Germinal center (tissue), 1 donor: ENCODE measurements around the gene ACSM6.
"Not testable (repeated sequence)": the region's sequence is repeated elsewhere in the genome, so short reads cannot be mapped to it uniquely, and the experiment has no call there.

Experiments
- DNase-seq: peaks from one replicate; pipeline ENCODE4 v3.0.0; 2012; ENCODE audit warnings: mixed read lengths, low spot score

Gene ACSM6

GRCh38 chr10:95193944-95194343 is at the start of gene ACSM6:
Gene ACSM6, plus strand, starts transcription at chr10:95194238. Its CDS starts 248 bp downstream, at chr10:95194486.
- no peak for DNase-seq

GRCh38 chr10:95168694-95169093 is 25.3 kb upstream of the ACSM6 start:
- no peak for DNase-seq

- DNase-seq = no peak
These were observed 24.5 kb upstream of the ACSM6 start for GRCh38 chr10:95169522-95169921.

GRCh38 chr10:95170790-95171189 is 23.2 kb upstream of the ACSM6 start:
- no peak for DNase-seq

GRCh38 chr10:95171336-95171735 is 22.7 kb upstream of the ACSM6 start:
- DNase-seq = no peak

- DNase-seq = no peak
These were observed 21.2 kb upstream of the ACSM6 start for GRCh38 chr10:95172851-95173250.

- no peak for DNase-seq
These were observed 17.9 kb upstream of the ACSM6 start for GRCh38 chr10:95176101-95176500.

- no peak for DNase-seq
These were observed 16.6 kb upstream of the ACSM6 start for GRCh38 chr10:95177429-95177828.

- no peak for DNase-seq
These were observed 15.8 kb upstream of the ACSM6 start for GRCh38 chr10:95178266-95178665.

- no peak for DNase-seq
These were observed 15.2 kb upstream of the ACSM6 start for GRCh38 chr10:95178797-95179196.

GRCh38 chr10:95181726-95182125 is 12.3 kb upstream of the ACSM6 start:
- no peak for DNase-seq

GRCh38 chr10:95183271-95184230 is 10.5 kb upstream of the ACSM6 start:
- DNase-seq = peak; percentile 89

- DNase-seq = no peak
These were observed 6.4 kb upstream of the ACSM6 start for GRCh38 chr10:95187617-95188016.

GRCh38 chr10:95188593-95188992 is 5.4 kb upstream of the ACSM6 start:
- DNase-seq = no peak

GRCh38 chr10:95196046-95196445 is 2.0 kb downstream of the ACSM6 start:
- no peak for DNase-seq

- DNase-seq = no peak
These were observed 7.7 kb downstream of the ACSM6 start for GRCh38 chr10:95201736-95202135.

GRCh38 chr10:95202865-95203264 is 8.8 kb downstream of the ACSM6 start:
- not testable (repeated sequence) for DNase-seq

GRCh38 chr10:95208702-95209391 is 14.8 kb downstream of the ACSM6 start:
- no peak for DNase-seq

GRCh38 chr10:95209509-95210127 is 15.6 kb downstream of the ACSM6 start:
- no peak for DNase-seq

- DNase-seq = no peak
These were observed 17.7 kb downstream of the ACSM6 start for GRCh38 chr10:95211606-95212279.

- DNase-seq = no peak
These were observed 20.3 kb downstream of the ACSM6 start for GRCh38 chr10:95214369-95214768.

GRCh38 chr10:95214793-95215192 is 20.8 kb downstream of the ACSM6 start:
- no peak for DNase-seq
